HG03439 (cell line): ENCODE results near the gene SAG.

Source experiments
- ATAC-seq: cut with Tn5 transposase; IDR thresholded peaks from one replicate; pipeline ENCODE4 v1.9.1; 2021; ENCODE audit warnings: mild to moderate bottlenecking, moderate library complexity; ENCODE audit not compliant: unreplicated experiment

Gene SAG

DNA sequence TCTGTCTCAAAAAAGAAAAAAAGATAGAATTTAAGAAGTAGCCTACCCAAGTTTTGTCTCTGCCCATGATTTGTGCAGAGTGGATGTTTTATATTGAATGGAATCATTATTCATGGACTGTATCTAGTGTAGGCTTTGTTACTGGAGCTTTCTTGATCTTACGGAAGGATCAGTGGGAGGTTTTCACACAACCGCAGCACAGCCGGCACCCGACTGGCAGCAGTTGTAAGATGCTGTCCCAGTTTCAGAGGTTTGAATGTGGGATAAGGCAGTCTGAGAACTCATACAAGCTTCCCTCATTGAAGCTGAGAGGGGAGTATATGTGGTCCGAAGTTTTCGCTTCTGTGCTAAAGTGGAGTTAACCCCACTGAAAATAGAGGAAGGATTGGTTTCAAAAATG lies 19.7 kb upstream of the SAG start:
- no peak for ATAC-seq

DNA sequence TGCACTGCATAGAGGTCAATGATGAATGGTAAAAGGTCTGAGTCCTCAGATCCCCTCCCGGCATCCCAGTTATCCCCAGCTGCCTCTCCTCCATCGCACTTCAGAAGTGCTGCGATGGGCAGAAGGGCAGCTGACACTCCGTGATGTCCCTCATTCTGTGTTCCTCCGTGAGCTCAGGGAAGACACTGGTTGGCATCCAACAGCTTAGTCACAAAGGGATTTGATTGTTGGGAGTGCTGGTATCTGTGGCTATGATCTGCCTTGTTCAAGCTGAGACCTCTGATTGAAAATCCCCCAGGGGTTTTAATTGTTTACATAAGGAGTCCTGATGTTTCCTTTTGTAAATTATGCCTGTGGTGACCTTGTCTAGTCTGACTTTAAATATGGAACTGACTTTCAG lies 19.0 kb upstream of the SAG start:
- ATAC-seq: no peak

DNA sequence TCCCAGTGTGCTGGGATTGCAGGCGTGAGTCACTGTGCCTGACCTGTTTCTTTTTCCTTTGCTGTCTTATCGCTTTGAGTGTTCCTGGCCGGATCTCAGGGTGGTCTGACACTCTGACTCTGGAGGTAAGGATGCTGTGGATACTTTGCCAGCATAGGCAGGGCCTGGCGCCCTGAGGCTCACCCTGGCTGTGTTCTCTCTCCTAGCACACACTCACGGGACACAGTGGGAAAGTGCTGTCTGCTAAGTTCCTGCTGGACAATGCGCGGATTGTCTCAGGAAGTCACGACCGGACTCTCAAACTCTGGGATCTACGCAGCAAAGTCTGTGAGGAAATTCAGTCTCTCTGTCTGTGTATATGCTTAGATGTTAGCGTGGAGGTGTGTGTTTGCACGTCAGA lies 18.0 kb upstream of the SAG start:
- ATAC-seq: no peak

DNA sequence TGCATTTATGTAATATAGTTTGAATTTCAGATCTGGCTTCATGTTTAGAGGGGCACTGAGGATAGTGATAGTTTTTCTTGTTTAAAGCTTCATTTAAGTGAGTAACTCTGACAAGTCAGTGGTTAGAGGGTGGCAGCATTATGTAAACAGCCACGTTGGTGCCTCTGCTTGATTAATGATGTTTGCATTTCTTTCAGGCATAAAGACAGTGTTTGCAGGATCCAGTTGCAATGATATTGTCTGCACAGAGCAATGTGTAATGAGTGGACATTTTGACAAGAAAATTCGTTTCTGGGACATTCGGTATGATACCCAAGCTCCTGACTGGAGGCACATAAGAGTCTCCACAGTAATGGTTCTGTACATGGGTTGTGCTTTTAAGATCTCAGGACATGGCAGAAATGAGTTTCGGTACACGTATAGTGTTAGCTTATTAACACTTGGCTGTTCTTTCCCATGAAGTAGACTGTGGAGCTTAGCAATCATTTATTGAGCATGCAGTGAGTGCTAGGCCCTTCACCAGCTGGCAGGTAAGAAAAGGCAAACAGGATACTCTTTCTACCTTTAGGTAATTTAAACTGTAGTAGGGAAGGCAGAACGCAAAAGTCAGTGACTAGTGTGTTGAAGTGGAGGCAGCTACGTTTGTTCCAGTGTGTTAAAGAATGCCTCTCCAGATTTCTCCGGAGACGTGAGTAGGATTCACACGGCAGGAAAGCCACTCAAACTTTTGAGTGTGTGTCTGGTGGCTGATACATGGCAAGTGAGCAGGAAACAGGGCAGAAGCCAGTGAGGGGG lies 17.4 kb upstream of the SAG start:
- no peak for ATAC-seq

DNA sequence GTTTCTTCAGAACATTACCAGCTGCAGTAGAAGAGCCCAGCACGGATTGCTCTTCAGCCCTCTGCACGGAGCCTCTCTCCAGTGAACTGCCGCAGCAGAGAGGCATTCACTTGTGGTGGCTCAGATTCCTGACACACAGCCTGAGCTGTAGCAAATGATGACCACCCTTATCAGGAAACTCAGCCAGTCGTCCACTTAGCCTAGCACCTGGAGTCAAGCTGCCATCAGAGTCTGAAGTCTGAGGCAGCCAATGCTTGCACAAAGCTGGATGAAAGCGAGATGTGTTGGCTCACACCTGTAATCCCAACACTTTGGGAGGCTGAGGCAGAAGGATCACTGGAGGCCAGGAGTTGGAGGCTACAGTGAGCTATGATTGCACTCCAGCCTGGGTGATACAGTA lies 11.7 kb upstream of the SAG start:
- ATAC-seq: no peak

DNA sequence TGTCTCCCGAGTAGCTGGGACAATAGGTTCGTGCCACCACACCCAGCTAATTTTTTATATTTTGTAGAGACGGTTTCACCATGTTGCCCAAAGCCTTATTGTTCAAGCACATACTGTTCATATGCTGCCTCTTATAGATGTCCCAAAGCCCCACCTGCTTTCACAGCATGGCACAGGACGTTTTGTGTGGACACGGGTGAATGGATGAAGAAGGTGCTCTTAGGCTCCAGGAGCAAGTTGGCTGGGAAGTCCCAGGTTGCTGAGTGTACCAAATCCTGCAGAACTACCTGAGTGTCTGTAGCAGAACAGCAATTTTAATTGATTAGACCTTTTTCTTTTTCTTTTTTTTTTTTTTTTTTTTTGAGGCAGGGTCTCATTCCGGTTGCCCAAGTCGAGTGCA lies 10.5 kb upstream of the SAG start:
- no peak for ATAC-seq

DNA sequence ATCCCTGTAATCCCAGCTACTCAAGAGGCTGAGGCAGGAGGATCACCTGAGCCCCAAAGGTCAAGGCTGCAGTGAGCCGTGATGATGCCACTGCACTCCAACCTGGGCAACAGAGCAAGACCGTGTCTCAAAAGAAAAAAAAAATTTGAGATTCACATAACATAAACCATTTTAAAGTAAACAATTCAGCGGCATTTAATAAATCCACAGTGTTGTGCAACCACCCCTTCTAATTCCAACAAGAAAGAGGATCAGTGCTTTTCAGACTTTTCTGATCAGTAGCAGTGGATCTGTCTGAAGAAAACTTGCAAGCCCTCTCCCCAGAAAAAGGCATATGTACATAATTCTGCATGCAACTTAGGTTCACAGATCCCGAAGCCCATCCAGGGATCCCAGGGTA lies 7.2 kb upstream of the SAG start:
- ATAC-seq: no peak

DNA sequence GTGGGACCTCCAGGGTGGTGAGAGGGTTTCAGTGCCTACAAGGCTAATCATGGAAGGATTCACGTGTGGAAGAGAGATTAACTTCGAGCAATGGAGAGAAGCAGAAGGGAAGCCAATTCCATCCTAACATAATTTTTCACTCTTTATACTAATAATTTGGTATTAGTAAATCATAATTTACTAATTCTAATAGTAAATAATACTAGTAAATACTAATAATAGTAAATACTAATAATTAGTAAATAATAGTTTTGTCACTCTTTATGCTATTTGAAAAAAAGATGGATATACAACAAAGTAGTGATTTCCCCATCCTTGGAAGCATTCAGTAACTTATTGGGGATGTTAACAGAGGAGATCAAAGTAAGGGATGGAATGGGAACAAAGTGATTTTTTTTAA lies 6.4 kb upstream of the SAG start:
- ATAC-seq: no peak

DNA sequence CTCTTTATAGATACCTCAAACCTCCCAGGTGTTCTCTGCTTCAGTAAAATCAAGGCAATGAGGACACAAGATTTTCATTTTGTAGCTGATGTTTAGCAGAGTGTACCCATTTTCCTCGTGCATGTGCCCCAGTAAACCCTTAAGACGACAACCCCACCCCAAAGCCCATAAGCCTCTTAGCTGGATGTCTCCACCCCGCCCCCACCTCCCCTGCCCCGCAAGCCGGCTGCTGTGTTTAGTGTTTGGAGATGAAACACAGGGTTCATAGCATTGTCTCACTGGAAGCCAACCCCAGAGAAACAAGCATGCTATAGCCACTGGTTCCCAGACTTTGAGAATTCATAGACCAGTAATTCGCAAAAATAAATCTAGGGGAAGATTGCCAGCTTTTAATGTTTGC lies 5.8 kb upstream of the SAG start:
- no peak for ATAC-seq

DNA sequence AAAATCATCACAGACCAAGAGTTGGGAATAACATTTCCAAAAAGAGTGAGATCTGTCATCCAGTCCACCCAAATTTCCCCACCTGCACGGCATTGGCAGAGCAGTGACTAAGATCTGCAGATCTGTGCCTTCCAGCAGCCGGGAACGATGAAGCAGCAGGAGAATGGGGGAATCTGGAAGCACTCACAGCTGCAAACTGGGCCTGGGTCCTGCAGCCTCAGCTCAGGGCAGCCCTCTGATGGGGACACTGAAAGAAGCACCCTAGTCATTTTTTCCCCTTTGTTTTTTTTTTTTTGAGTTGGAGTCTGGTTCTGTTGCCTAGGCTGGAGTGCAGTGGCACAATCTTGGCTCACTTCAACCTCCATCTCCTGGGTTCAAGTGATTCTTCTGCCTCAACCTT lies 4.4 kb upstream of the SAG start:
- no peak for ATAC-seq

DNA sequence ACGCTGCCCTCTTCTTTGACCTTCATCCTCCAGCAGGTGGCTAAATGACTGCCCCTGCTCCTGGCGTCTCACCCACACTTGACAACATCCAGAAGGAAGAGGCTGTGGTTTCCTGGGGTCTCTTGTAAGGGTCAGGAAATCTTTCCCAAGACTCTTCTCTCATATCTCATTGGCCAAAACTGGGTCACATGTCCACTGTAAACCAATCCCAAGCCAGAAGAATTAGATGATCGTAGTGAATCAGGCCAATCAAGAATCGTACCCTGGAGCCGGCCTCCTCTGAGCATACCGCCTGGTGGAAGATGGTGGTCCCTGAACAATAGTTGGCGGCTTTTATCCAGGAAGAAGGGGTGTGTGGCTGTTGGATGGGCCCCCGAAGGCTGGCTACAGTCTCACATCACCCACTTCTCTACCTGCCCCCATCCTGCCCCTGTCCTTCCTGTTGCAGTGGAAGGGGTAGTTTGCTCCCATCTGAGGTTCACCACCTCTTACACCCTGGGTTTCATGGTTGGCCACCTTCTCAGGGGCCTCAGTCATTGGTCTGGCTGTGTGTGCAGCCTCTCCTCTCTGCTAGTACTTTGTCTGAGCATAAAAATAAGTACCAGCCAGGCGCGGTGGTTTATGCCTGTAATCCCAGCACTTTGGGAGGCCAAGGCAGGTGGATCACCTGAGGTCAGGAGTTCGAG lies 3.8 kb downstream of the SAG start:
- ATAC-seq: no peak

DNA sequence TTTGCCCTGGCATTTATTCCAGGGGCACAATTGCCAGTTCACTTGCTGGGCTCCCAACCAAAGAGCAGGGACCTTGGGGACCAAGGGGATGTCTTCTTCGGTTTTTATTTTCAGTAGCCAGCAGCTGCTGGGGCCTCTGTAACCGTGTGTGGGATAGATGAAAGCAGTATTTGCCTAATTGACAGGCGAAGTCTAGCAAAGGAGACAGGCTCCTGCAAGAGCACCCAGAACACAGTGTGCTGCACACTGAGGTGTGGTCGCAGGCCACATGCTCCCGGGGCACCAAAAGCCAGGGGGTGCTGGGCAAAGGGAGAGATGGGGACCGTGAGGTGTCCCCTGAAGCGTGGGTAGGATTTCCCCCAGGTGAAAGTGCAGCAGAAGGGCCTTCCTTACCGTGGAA lies 5.3 kb downstream of the SAG start:
- no peak for ATAC-seq

DNA sequence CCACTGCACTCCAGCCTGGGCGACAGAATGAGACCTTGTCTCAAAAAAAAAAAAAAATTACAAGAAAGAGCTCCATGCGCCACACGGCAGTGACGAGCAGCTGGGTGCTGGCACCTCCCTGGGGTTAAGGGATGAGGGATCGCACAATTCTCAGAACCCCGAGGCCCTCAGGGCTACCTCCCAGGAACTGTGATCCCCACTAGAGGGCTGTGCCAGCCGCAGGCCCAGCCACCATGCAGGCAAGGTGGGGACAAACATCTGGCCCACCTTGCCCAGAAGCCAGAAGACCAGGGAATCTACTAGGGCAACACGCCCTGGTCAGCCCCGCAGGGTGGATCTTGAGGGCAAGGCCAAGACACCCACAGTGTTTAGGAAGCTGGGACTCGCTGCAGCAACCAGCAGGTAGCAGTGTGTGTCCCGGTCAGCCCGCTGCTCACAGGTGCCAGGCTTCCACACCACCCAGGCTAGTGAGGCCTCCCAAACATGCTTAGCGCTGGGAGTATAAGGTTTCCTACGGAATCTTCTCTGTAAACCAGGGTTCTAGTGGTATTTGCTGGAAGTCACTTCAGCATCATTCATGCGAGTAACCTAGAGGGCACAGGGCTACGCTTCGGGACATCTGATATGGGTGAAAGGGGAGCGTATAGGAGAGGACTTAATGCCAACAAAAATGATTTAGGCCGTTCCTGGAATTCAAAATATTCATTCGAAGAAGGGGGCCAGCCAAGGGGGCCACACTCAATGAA lies 6.7 kb downstream of the SAG start:
- ATAC-seq: no peak

DNA sequence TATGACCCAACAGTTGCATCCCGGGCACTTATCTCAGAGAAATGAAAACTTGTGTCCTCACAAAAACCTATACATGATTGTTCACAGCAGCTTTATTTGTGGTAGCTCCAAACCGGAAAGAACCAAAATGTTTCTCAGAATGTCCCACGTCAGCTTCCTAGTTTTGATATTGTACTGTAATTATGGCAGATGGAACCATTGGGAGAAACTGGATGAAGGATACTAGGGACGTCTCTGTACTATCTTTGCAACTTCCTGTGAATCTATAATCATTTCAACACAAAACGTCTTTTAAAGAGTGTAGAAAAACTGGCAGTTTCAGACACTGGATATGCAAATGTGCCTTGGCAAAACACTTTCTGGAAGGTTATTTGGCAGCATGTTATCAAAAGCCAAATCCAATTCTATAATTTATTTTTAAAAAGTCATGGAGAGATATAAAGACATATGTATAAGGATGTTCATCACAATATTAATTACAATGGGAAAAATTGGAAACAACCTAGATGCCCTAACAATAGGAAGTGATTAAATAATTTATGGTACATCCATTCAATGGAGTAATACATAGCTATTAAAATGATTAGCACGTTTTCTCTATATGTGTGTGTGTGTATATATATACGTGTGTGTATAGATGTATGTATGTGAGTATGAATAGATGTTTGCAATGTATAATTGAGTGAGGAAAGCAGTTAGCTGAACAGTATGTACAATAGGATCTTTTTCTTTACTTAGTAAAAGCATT lies 9.8 kb downstream of the SAG start:
- ATAC-seq: no peak

DNA sequence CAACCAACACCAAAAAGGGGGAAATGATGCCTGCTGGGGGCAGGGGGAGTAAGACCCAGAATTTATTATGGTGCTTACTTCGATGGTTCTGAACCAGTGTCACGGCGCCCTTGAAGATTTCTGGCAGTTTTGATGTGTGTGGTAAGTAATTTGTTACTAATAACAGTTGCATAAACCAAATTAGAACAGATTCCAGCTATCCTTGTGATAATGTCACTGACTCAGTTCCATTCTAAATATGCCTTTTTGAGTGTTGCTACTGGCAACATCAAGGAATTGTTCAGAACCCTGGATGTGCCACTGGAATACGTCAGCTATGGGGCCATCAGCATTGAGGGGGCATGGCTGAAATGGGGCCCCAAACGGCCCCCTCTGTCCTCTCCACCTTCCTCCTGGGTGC lies 11.6 kb downstream of the SAG start:
- ATAC-seq: no peak

DNA sequence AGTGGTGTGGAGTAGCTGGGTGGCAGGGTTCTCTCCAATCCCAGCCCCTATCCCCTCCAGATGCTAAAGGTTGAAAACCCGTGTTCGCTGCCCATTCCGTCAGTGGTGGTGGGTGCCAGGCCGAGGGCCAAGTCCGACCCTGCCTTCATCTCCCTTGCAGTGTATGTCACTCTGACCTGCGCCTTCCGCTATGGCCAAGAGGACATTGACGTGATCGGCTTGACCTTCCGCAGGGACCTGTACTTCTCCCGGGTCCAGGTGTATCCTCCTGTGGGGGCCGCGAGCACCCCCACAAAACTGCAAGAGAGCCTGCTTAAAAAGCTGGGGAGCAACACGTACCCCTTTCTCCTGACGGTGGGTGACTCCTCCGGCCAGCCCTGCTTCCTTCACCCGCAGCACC lies 12.9 kb downstream of the SAG start:
- no peak for ATAC-seq

DNA sequence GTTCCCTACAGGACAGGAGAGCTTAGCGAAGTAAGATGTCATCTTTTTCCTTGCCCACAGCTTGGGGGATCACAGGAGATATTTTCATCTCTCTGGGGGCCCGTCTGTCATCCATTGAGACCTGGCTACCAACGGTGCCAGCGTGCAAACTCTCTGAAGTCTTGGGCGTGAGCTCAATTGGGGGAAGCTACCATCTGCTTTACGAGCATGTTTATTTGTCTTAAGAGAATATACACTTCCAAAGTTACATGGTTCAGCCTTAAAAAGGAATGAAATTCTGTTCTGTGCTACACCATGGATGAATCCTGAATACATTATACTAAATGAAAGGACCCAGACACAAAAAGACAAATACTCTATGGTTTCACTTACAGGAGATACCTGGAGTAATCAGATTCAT lies 13.6 kb downstream of the SAG start:
- ATAC-seq: no peak

DNA sequence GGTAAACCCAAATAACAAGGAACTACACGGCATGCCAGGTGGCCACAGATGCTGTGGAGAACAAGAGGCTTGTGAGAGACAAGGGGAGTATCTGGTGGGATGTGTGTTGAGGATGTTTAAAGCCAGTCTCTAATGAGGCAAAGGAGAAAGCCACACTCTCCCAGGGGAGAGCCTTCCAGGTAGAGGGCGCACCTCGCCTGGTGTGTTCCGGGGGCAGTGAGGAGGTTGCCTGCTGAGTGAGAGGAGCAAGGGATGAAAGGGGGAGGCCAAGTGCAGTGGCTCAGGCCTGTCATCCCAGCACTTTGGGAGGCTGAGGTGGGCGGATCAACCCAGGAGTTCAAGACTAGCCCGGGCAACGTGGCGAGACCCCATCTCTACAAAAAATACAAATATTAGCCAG lies 16.2 kb downstream of the SAG start:
- ATAC-seq: no peak

DNA sequence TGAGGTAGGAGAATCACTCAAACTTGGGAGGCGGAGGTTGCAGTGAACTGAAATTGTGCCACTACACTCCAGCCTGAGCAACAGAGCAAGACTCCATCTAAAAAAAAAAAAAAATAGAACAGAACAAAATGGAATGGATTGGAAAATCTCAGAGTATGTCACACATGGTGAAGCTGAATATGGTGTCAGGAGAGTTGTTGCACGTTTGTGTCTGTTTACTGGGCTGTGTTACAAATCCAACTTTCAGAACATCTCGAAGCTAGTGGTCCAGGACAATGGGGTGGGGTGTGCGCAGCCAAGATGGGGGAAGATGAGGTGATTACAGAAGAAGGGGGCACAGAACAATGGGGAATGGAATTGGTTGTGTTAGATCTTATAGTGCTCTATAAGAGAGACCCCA lies 17.6 kb downstream of the SAG start:
- ATAC-seq: no peak

DNA sequence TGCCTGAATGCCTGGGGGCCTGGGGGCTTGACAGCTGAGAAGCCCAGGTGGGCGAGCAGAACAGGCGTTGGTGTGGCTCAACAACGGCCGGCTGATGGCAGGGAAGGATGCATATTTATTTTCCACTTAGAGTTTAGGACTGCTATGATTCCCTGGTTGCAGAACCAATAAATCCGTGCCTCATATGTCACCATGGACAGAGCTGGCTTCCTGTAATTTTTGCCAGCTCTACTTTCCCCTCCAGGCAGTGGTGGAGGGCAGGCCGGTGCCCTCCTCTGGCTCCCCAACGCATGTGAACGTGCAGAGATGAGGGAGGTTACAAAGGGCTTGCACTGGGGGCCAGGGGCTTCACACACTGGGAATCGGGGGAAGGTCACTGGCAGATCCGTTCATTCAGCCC lies 18.2 kb downstream of the SAG start:
- no peak for ATAC-seq

DNA sequence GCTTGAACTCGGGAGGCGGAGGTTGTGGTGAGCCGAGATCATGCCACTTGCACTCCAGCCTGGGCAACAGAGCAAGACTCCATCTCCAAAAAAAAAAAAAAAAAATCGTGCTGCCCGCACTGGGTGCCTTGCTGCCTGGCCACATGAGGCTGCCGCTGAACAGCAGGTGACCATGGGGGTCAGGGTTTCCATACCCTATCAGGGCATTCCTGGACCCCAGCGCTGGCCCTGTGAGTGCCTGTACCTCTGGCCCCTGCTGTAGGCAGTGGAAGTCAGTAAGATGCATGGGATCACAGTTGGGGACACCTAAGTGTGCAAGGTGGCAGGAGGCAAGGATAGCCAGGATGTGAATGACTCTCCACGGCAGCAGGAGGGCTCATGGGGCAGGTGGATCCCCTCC lies 18.9 kb downstream of the SAG start:
- ATAC-seq: no peak
